Small intestine (tissue), 7 donors: ENCODE data around the gene PHACTR1. TPM values are rescaled to one million over a fixed set of nuclear protein-coding genes. Genes with fewer than 3 reads are reported as not detected.

Experiments used
- DNase-seq, 2 donors: peaks; one replicate each; pipeline versions ENCODE4 v3.0.0 to v3.0.0-alpha.2; 2013
- FAIRE-seq: peaks from 2 replicates; lab custom pipeline; 2012; peaks lifted over from hg19 to GRCh38; lab: Jason Lieb, UNC
- H3K27ac ChIP-seq, 3 donors: one replicate each; pipeline ENCODE4 v1.5.1; 2013; ENCODE audit warnings: low read length in 2 of 3, mild to moderate bottlenecking in 2 of 3, control low read depth in 1 of 3, inconsistent platforms in 1 of 3, low read depth in 1 of 3, moderate library complexity in 1 of 3
- H3K27me3 ChIP-seq, 3 donors: one replicate each; pipeline ENCODE4 v1.6.1; 2013; ENCODE audit warnings: low read length in 3 of 3, inconsistent platforms in 1 of 3; ENCODE audit not compliant: control insufficient read depth in 3 of 3, insufficient read depth in 3 of 3
- H3K36me3 ChIP-seq, 3 donors: one replicate each; pipeline ENCODE4 v1.6.1; 2013; ENCODE audit warnings: low read length in 3 of 3, inconsistent platforms in 1 of 3, low read depth in 1 of 3, mild to moderate bottlenecking in 1 of 3, moderate library complexity in 1 of 3; ENCODE audit not compliant: control insufficient read depth in 3 of 3, insufficient read depth in 2 of 3
- H3K4me1 ChIP-seq, 3 donors: one replicate each; pipeline ENCODE4 v1.6.1; 2013; ENCODE audit warnings: low read length in 2 of 3, inconsistent platforms in 1 of 3, low read depth in 1 of 3, mild to moderate bottlenecking in 1 of 3, moderate library complexity in 1 of 3; ENCODE audit not compliant: control insufficient read depth in 3 of 3, insufficient read depth in 2 of 3
- H3K4me3 ChIP-seq, 3 donors: one replicate each; pipeline ENCODE4 v1.5.1; 2013; ENCODE audit warnings: low read length in 3 of 3, control low read depth in 1 of 3, inconsistent platforms in 1 of 3, low read depth in 1 of 3, mild to moderate bottlenecking in 1 of 3, moderate library complexity in 1 of 3
- H3K9me3 ChIP-seq, 2 donors: one replicate each; pipeline ENCODE4 v1.6.1; 2013; ENCODE audit warnings: low read depth in 1 of 2, low read length in 1 of 2; ENCODE audit not compliant: control insufficient read depth in 2 of 2, insufficient read depth in 1 of 2
- WGBS, 3 donors: extraction: QIAGEN DNeasy Blood & Tissue Kit; methylation state at CpG; one replicate each; pipeline ENCODE4 v1.1.7; 2013; 5-methylcytosine and 5-hydroxymethylcytosine counted together
- polyA plus RNA-seq, 4 donors: library from polyadenylated mRNA; stranded (reverse) in 3 of 4; unstranded in 1 of 4; fragments of 200-250 nt in 3 of 4; fragments of 120-200 nt in 1 of 4; gene quantifications; one replicate each; pipeline versions ENCODE4 v1.2.1 to v1.2.3, GENCODE V29; 2013
- donor health status: healthy with polysubstance abuse.
- donor health status: control.
- donor health status: control.
- donor health status: Bipolar disorder and iron deficiency.
- donor health status: healthy.

PHACTR1 gene
- polyA plus RNA-seq, 4 donors: 0.67 to 3.8 (median 1.8) TPM

DNA sequence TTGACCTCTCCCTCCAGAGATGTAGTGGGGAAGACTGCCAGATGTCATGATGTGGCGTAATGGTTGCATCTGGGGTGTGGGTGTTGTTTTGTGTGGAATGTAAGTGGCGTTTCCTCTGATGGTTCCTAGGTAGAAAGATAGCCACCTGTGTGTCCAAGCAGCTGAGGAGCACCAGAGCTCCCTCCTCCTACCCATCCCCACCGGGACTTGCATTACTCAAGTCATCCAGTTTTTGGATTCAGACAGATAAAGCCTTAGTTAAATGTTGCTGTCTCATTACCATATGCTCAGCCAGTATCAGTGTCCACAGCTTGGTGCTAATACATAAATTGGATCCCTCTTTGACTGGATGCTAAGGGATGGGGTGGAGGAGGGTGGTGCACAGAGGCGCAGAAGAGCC lies 329.5 kb downstream of the PHACTR1 start:
- DNase-seq: no peak
- no peaks in the 10 kb centered on the region for H3K36me3 ChIP-seq
- peaks cover 0 to 1% (median 0%) of the 10 kb centered on the region in 3 donors for H3K27me3 ChIP-seq
- no peak overlapping the region for H3K4me3 ChIP-seq
- H3K27ac ChIP-seq: no peak overlapping the region
- 68 to 80% (median 75%) methylated on average over 4 of the region's 4 CpGs for WGBS, 3 donors
- FAIRE-seq: no peak
- no peaks in the 10 kb centered on the region for H3K9me3 ChIP-seq
- H3K4me1 ChIP-seq: no peaks in the 10 kb centered on the region

DNA sequence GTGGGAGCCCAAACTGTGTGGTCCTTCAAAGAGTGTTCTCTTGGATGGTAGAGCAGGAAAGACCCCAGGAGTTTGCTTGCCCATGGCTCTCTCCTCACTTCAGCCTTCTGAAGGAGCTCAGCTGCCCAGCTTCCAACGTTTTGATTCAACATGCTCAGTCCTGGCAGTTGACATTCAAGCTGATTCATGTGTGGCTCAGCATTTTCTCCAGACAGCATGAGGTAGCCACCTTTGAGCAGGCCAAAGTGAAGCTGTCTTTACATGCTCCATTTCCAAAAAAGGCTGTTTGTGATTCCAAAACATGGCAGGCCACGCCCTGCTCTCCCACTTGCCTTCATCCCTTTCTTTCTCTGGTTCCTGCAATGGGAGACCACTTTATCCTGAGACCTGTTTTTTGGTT lies 331.5 kb downstream of the PHACTR1 start:
- no peak for FAIRE-seq
- Histone ChIP-seq H3K4me1 (no peaks in the 10 kb centered on the region), H3K36me3 (no peaks in the 10 kb centered on the region), H3K27me3 (peaks cover 0 to 1% (median 0%) of the 10 kb centered on the region in 3 donors), H3K27ac (no peak overlapping the region), H3K9me3 (no peaks in the 10 kb centered on the region), H3K4me3 (no peak overlapping the region)
- DNase-seq: no peak
- WGBS, 3 donors: 52 to 65% (median 57%) methylated on average over 2 of the region's 2 CpGs

DNA sequence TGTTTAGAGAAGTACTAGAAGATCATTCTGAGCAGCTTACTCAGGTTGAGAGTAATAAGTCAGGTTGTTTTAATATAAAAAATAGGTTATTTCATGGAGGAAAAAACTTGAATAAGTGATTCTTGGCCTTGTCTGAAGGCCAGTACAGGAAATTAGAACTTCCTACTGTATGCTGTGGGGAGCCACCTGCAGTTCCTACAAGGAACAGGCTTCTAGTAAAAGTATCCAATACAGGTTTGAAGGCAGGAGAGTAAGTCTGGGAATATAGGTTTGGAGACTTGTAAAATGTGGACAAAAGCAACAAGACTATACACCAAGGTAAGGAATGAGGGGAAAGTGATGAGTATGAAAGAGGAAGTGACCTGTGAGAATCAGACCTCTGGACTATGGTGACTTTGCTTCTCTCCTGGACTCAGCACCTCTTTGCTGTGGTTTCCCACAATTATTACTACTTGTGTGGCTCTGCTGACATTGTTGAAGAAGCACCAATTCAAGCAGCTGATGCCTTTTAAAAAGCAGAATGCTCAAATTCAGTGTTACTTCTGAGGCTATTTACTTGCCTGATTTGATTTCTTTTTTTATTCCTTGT lies 333.2 kb downstream of the PHACTR1 start:
- H3K27me3 ChIP-seq: no peaks in the 10 kb centered on the region
- H3K4me1 ChIP-seq: no peaks in the 10 kb centered on the region
- no peaks in the 10 kb centered on the region for H3K36me3 ChIP-seq
- no peaks in the 10 kb centered on the region for H3K9me3 ChIP-seq
- H3K27ac ChIP-seq: no peak overlapping the region
- no peak for DNase-seq
- H3K4me3 ChIP-seq: no peak overlapping the region
- FAIRE-seq: no peak

DNA sequence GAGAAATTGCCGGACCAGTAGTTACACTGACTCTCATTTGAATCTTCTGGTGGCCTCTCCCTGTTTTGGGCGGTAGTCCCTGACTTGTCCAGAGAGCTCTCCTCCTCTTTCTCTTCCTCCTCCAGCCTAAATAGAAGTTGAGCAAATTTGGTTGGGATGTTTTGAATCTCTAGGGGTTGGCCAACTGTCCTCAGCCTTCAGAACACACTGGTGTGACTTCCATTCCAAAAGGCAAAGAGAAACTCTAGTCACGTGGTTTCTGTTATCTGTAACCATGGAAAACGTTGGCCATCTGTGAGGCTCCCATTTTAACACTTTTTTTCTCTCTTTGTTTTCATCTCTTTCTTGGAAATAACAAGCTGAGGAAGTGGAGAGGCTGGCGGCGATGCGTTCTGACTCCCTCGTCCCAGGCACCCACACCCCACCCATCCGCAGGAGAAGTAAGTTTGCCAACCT lies 336.5 kb downstream of the PHACTR1 start:
- WGBS, 3 donors: 77 to 82% (median 82%) methylated on average over 9 of the region's 9 CpGs
- DNase-seq: no peak
- Histone ChIP-seq H3K27me3 (no peaks in the 10 kb centered on the region), H3K36me3 (no peaks in the 10 kb centered on the region), H3K9me3 (no peaks in the 10 kb centered on the region), H3K4me3 (no peak overlapping the region), H3K27ac (no peak overlapping the region), H3K4me1 (no peaks in the 10 kb centered on the region)
- FAIRE-seq: no peak

DNA sequence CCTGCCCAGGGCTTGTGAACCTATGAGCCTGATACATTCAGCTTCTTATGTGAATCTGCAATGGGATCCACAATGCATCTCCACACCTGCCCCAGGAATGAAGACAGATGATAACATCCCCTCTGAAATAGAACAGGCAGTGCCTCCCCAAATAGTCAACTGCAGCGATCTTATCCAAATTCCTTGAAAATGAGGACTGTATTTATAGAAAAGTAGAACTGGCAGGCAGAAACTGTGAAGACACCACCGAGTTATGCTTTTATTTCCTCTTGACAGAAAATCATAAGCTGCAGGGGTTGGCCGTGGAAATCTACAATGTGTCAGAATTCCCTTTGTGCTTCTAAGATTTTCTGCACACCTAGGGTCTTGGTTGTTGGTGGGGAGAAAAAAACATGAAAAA lies 341.5 kb downstream of the PHACTR1 start:
- WGBS, 3 donors: 89 to 99% (median 91%) methylated on average over 3 of the region's 3 CpGs
- no peaks in the 10 kb centered on the region for H3K36me3 ChIP-seq
- FAIRE-seq (no peak), DNase-seq (no peak)
- no peaks in the 10 kb centered on the region for H3K4me1 ChIP-seq
- no peaks in the 10 kb centered on the region for H3K27me3 ChIP-seq
- H3K4me3 ChIP-seq: no peak overlapping the region
- no peaks in the 10 kb centered on the region for H3K9me3 ChIP-seq
- no peak overlapping the region for H3K27ac ChIP-seq

DNA sequence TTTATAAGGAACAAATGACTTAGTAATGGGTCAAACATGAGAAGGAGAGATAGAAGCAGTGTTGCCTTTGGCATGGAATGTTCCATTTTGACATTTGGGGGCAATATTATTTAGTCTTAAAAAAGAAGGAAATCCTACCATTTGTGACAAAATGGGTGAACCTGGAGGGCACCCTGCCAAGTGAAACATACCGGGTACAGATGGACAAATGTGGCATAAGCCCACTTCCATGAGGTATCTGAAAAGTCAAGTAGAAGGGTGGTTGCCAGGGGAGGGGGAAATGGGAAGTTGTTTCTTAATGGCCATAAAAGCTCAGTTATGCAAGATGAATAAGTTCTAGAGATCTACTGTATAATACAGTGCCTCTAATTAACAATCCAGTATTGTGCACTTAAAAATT lies 342.5 kb downstream of the PHACTR1 start:
- Histone ChIP-seq H3K36me3 (no peaks in the 10 kb centered on the region), H3K4me1 (no peaks in the 10 kb centered on the region), H3K9me3 (no peaks in the 10 kb centered on the region), H3K27ac (no peak overlapping the region), H3K27me3 (no peaks in the 10 kb centered on the region), H3K4me3 (no peak overlapping the region)
- FAIRE-seq: no peak
- no peak for DNase-seq
- 79 to 90% (median 82%) methylated on average over 1 of the region's 1 CpG for WGBS, 3 donors

DNA sequence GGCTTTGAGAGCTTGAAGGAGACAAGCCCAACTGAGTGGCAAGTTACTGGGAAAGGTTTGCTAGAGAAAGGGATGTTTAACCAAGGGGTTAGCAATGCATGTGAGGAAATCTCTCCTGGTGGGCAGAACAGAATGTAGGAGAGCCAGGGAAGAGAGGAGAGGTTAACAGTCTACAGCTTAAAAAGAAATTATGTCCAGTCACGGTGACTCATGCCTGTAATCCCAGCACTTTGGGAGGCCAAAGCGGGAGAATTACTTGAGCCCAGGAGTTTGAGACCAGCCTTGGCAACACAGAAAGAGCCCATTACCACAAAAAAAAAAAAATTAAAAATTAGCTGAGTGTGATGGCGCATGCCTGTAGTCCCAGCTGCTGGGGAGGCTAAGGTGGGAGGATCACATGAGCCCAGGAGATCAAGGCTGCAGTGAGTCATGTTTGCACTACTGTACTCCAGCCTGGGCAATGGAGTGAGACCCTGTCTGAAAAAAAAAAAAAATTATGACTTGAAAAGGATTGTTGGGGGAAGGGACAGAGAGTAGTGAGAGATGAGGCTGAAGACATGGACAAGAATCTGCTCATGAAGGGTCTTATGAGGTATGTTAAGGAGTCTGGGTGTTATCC lies 346.8 kb downstream of the PHACTR1 start:
- no peaks in the 10 kb centered on the region for H3K9me3 ChIP-seq
- no peaks in the 10 kb centered on the region for H3K27me3 ChIP-seq
- peaks cover 0 to 4% (median 0%) of the 10 kb centered on the region in 3 donors for H3K4me1 ChIP-seq
- WGBS, 3 donors: 96 to 97% (median 96%) methylated on average over 3 of the region's 3 CpGs
- H3K4me3 ChIP-seq: no peak overlapping the region
- no peaks in the 10 kb centered on the region for H3K36me3 ChIP-seq
- no peak overlapping the region for H3K27ac ChIP-seq
- DNase-seq (no peak), FAIRE-seq (no peak)

DNA sequence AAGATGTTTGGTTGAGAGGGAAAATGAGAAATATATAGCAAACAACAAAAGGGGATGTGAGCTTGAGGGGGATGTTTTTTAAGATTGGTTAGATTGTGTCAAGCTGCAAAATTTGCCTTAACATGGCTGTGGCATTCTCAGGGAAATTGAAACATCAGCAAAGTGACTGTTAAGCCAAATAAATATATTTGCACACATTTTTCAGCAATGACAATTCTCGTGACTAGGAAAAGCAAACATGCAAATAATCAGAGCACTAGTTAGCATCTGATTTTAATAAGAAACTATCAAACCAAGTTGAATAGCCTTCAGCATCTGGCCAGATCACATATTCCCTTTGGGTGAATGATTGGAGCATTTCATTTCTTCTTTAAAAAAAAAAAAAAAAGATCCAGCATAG lies 349.0 kb downstream of the PHACTR1 start:
- no peak for DNase-seq
- Histone ChIP-seq H3K9me3 (no peaks in the 10 kb centered on the region), H3K36me3 (no peaks in the 10 kb centered on the region), H3K4me1 (peaks cover 0 to 4% (median 0%) of the 10 kb centered on the region in 3 donors), H3K27ac (no peak overlapping the region), H3K27me3 (no peaks in the 10 kb centered on the region), H3K4me3 (no peak overlapping the region)
- WGBS, 3 donors: 61 to 81% (median 65%) methylated on average over 1 of the region's 1 CpG
- FAIRE-seq: no peak
